Body of pancreas (tissue), 4 donors: ENCODE data around the gene EYS.

Experiments used
- CTCF ChIP-seq, 7 experiments: fragments of 450-650 bp in 4 of 7; fragments of 200-600 bp in 3 of 7; sonication (generic) in 3 of 7; IDR thresholded peaks; one replicate each; pipeline ENCODE4 v1.5.1; 2016 to 2019; ENCODE audit warnings: antibody characterized with exemption in 7 of 7
- POLR2A ChIP-seq, 3 donors: fragments of 450-650 bp; IDR thresholded peaks; one replicate each; pipeline ENCODE4 v1.6.1; 2016; ENCODE audit warnings: antibody characterized with exemption in 3 of 3, mild to moderate bottlenecking in 2 of 3

- no peak for TF ChIP-seq POLR2A (IDR thresholded peaks at IDR 0.05)
- no peak for TF ChIP-seq CTCF (IDR thresholded peaks at IDR 0.05)
Measured at GRCh38 chr6:64902596-64902995, 804.4 kb downstream of the EYS start.
